ENCODE measurements around the gene ABLIM3. TPM values are rescaled to one million over a fixed set of nuclear protein-coding genes. Genes with fewer than 3 reads are reported as not detected.

ABLIM3 gene
- total RNA-seq, 2 experiments from 2014 or later, result not detected

DNA sequence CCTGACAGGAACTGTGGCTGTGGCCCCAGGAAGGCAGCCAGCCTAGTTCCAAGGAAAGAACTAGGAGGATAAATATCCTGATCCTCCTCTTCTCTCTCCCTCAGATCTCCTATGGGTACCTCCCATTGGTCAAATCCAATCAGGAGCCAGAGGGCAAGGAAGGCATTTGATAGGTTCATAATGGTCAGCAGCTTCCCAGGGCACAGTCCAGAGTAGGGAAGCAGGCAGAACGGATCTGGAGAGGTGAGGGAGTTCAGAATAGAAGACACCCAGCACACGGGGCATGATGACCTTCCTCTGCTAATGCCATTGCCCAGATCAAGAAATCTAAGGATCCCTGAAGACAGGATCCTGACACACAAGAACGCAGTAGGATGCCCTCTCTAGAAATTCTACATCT lies 8.6 kb downstream of the ABLIM3 start:
- Mint-ChIP-seq H3K36me3 (ENCODE audit: low read depth) (no peaks in the 10 kb centered on the region), H3K4me1 (ENCODE audit: low read depth) (no peaks in the 10 kb centered on the region), H3K4me3 (no peak overlapping the region), H3K9me3 (no peaks in the 10 kb centered on the region), H3K27ac (no peak overlapping the region), H3K27me3 (peaks cover 10% of the 10 kb centered on the region)
- no peaks in the 10 kb centered on the region for H3K36me3 ChIP-seq (ENCODE audit: insufficient read depth, low read length)
- no peaks in the 10 kb centered on the region for H3K4me1 ChIP-seq (ENCODE audit: insufficient read depth, low read length)
- ChIA-PET POLR2A (no interaction called here), CTCF (no interaction called here)
- DNase-seq, result no peak
- peaks cover 0 to 4% of the 10 kb centered on the region in 2 experiments for H3K9me3 ChIP-seq (ENCODE audit: control insufficient read depth in 1 of 2, insufficient read depth in 1 of 2, low read length in 2 of 2)
- H3K4me3 ChIP-seq (ENCODE audit: low read length), result no peak overlapping the region
- H3K27ac ChIP-seq (ENCODE audit: low read depth in 1 of 2, low read length in 2 of 2), result no peak overlapping the region
- ATAC-seq (ENCODE audit: poor library complexity), result no peak
- intact Hi-C loops (cut with DNase I, micrococcal nuclease), result loop anchor here (10.0 kb wide), 2 partner anchors 225 to 415 kb away; partner anchors contain the start of gene IL17B (in 1 of the 2)
- TF ChIP-seq, protein P1, sequence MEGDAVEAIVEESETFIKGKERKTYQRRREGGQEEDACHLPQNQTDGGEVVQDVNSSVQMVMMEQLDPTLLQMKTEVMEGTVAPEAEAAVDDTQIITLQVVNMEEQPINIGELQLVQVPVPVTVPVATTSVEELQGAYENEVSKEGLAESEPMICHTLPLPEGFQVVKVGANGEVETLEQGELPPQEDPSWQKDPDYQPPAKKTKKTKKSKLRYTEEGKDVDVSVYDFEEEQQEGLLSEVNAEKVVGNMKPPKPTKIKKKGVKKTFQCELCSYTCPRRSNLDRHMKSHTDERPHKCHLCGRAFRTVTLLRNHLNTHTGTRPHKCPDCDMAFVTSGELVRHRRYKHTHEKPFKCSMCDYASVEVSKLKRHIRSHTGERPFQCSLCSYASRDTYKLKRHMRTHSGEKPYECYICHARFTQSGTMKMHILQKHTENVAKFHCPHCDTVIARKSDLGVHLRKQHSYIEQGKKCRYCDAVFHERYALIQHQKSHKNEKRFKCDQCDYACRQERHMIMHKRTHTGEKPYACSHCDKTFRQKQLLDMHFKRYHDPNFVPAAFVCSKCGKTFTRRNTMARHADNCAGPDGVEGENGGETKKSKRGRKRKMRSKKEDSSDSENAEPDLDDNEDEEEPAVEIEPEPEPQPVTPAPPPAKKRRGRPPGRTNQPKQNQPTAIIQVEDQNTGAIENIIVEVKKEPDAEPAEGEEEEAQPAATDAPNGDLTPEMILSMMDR (IDR thresholded peaks at IDR 0.05), result no peak
- H3K27me3 ChIP-seq (ENCODE audit: control insufficient read depth in 1 of 2, insufficient read depth in 2 of 2, low read length in 2 of 2), result peaks cover 0 to 14% of the 10 kb centered on the region in 2 experiments

GRCh38 chr5:149150457-149150856 lies 9.2 kb downstream of the ABLIM3 start:
- no peak overlapping the region for H3K4me3 Mint-ChIP-seq
- DNase-seq, result no peak
- peaks cover 7% of the 10 kb centered on the region for H3K27me3 Mint-ChIP-seq
- TF ChIP-seq, protein P1 (IDR thresholded peaks at IDR 0.05), result no peak
- Histone ChIP-seq H3K27me3 (ENCODE audit: control insufficient read depth in 1 of 2, insufficient read depth in 2 of 2, low read length in 2 of 2) (peaks cover 0 to 14% of the 10 kb centered on the region in 2 experiments), H3K36me3 (ENCODE audit: insufficient read depth, low read length) (no peaks in the 10 kb centered on the region), H3K27ac (ENCODE audit: low read depth in 1 of 2, low read length in 2 of 2) (no peak overlapping the region), H3K9me3 (ENCODE audit: control insufficient read depth in 1 of 2, insufficient read depth in 1 of 2, low read length in 2 of 2) (peaks cover 0 to 4% of the 10 kb centered on the region in 2 experiments), H3K4me1 (ENCODE audit: insufficient read depth, low read length) (no peaks in the 10 kb centered on the region), H3K4me3 (ENCODE audit: low read length) (no peak overlapping the region)
- ChIA-PET POLR2A (no interaction called here), CTCF (no interaction called here)
- no peaks in the 10 kb centered on the region for H3K9me3 Mint-ChIP-seq
- intact Hi-C loops (cut with DNase I, micrococcal nuclease), result no loop called here
- H3K36me3 Mint-ChIP-seq (ENCODE audit: low read depth), result no peaks in the 10 kb centered on the region
- ATAC-seq (ENCODE audit: poor library complexity), result no peak
- H3K27ac Mint-ChIP-seq, result no peak overlapping the region
- no peaks in the 10 kb centered on the region for H3K4me1 Mint-ChIP-seq (ENCODE audit: low read depth)

- DNase-seq, result no peak
- no peaks in the 10 kb centered on the region for H3K36me3 ChIP-seq (ENCODE audit: insufficient read depth, low read length)
- no peaks in the 10 kb centered on the region for H3K36me3 Mint-ChIP-seq (ENCODE audit: low read depth)
- no peak for ATAC-seq (ENCODE audit: poor library complexity)
- peaks cover 7% of the 10 kb centered on the region for H3K27me3 Mint-ChIP-seq
- H3K4me3 ChIP-seq (ENCODE audit: low read length), result no peak overlapping the region
- no peaks in the 10 kb centered on the region for H3K4me1 Mint-ChIP-seq (ENCODE audit: low read depth)
- H3K9me3 ChIP-seq (ENCODE audit: control insufficient read depth in 1 of 2, insufficient read depth in 1 of 2, low read length in 2 of 2), result peaks cover 0 to 4% of the 10 kb centered on the region in 2 experiments
- H3K4me1 ChIP-seq (ENCODE audit: insufficient read depth, low read length), result no peaks in the 10 kb centered on the region
- no peak overlapping the region for H3K4me3 Mint-ChIP-seq
- intact Hi-C loops (cut with DNase I, micrococcal nuclease), result no loop called here
- no peak overlapping the region for H3K27ac ChIP-seq (ENCODE audit: low read depth in 1 of 2, low read length in 2 of 2)
- no peak overlapping the region for H3K27ac Mint-ChIP-seq
- TF ChIP-seq, protein P1 (IDR thresholded peaks at IDR 0.05), result no peak
- POLR2A ChIA-PET, result no interaction called here
- H3K27me3 ChIP-seq (ENCODE audit: control insufficient read depth in 1 of 2, insufficient read depth in 2 of 2, low read length in 2 of 2), result peaks cover 0 to 12% of the 10 kb centered on the region in 2 experiments
- CTCF ChIA-PET, result interaction anchor here (0.6 kb wide), 1 partner anchor 10 kb away, joined by 3 read pairs; the partner anchor contains the start of gene ABLIM3
- H3K9me3 Mint-ChIP-seq, result no peaks in the 10 kb centered on the region
Measured at GRCh38 chr5:149151717-149152116, 10.4 kb downstream of the ABLIM3 start.

Measured in CD4-positive, alpha-beta T cell (primary cell).